HepG2 (cell line): ENCODE measurements around the gene FEV. TPM values are rescaled to one million over a fixed set of nuclear protein-coding genes. Genes with fewer than 3 reads are reported as not detected.
A peak's percentile ranks its signal among the peaks of the same experiment; 100 is the strongest.

ENCODE experiments used
- ATM ChIP-seq: fragments of 450-650 bp; IDR thresholded peaks from 2 replicates; pipeline ENCODE4 v1.7.1; 2017; ENCODE audit warnings: mild to moderate bottlenecking, borderline replicate concordance
- BCLAF1 ChIP-seq: fragments of 450-650 bp; IDR thresholded peaks from 2 replicates; pipeline ENCODE4 v1.6.1; 2017; ENCODE audit warnings: mild to moderate bottlenecking
- EED ChIP-seq: sonication (generic); formaldehyde crosslinking; IDR thresholded peaks from 2 replicates; pipeline ENCODE4 v1.5.0; 2020; ENCODE audit warnings: mild to moderate bottlenecking, missing genetic modification reagents
- GATAD2A ChIP-seq: IDR thresholded peaks from 2 replicates; pipeline ENCODE4 v1.6.1; 2016
- HES4 ChIP-seq: sonication (generic); formaldehyde crosslinking; IDR thresholded peaks from 2 replicates; pipeline ENCODE4 v1.9.0; 2021; ENCODE audit warnings: mild to moderate bottlenecking, missing genetic modification reagents, borderline replicate concordance
- NFRKB ChIP-seq: fragments of 450-650 bp; IDR thresholded peaks from 2 replicates; pipeline ENCODE4 v1.6.1; 2017
- POLR2AphosphoS5 ChIP-seq: IDR thresholded peaks from 2 replicates; pipeline ENCODE4 v1.6.1; 2012; ENCODE audit warnings: low read depth, low read length
- RFX3 ChIP-seq: IDR thresholded peaks from 2 replicates; pipeline ENCODE4 v1.6.1; 2016; ENCODE audit warnings: missing biosample characterization, missing genetic modification reagents
- SOX5 ChIP-seq: IDR thresholded peaks from 2 replicates; pipeline ENCODE4 v1.6.1; 2016; ENCODE audit warnings: borderline replicate concordance
- SP5 ChIP-seq: IDR thresholded peaks from 2 replicates; pipeline ENCODE4 v1.6.1; 2016; ENCODE audit warnings: low read depth, borderline replicate concordance
- TIGD3 ChIP-seq: sonication (generic); formaldehyde crosslinking; IDR thresholded peaks from 2 replicates; pipeline ENCODE4 v1.5.1; 2020; ENCODE audit warnings: mild to moderate bottlenecking, missing genetic modification reagents, borderline replicate concordance
- TMF1 ChIP-seq: sonication (generic); formaldehyde crosslinking; IDR thresholded peaks from 2 replicates; pipeline ENCODE4 v1.8.1; 2022; ENCODE audit warnings: low read depth, missing genetic modification reagents
- TOPORS ChIP-seq: sonication (generic); formaldehyde crosslinking; IDR thresholded peaks from 2 replicates; pipeline ENCODE4 v1.8.0; 2023; ENCODE audit warnings: mild to moderate bottlenecking, missing genetic modification reagents
- ZBTB21 ChIP-seq: sonication (generic); formaldehyde crosslinking; IDR thresholded peaks from 2 replicates; pipeline ENCODE4 v1.4.0; 2020; ENCODE audit warnings: missing genetic modification reagents
- ZNF180 ChIP-seq: sonication (generic); formaldehyde crosslinking; IDR thresholded peaks from 2 replicates; pipeline ENCODE4 v1.4.0; 2020; ENCODE audit warnings: low read depth, missing genetic modification reagents, borderline replicate concordance
- ZNF205 ChIP-seq: IDR thresholded peaks from 2 replicates; pipeline ENCODE4 v1.6.1; 2018; ENCODE audit warnings: missing biosample characterization, missing genetic modification reagents
- ZNF724P ChIP-seq: sonication (generic); formaldehyde crosslinking; IDR thresholded peaks from 2 replicates; pipeline ENCODE4 v1.8.0; 2022; ENCODE audit warnings: missing genetic modification reagents, borderline replicate concordance
- polyA plus RNA-seq, 8 experiments: library from polyadenylated mRNA; depleted of rRNA in 3 of 8; stranded (reverse) in 7 of 8; unstranded in 1 of 8; fragments of >200 nt; fragmentation: Illumina TruSeq in 4 of 8; extraction: Trizol in 4 of 8; gene quantifications; 2 replicates each; pipeline versions ENCODE4 v1.2.1 to v1.2.3, GENCODE V29; 2011 to 2016; ENCODE audit warnings: low read depth in 4 of 8, missing spikeins in 1 of 8, mixed read lengths in 1 of 8; ENCODE audit not compliant: insufficient read depth in 1 of 8
- total RNA-seq, 5 experiments: library from RNA; depleted of rRNA; stranded (reverse); fragments of >200 nt; fragmentation: Illumina TruSeq; extraction: Trizol; gene quantifications; 2 replicates each; pipeline ENCODE4 v1.2.3, GENCODE V29; 2016; ENCODE audit warnings: low read depth in 1 of 5
- TF ChIP-seq, protein P1 (sequence below): sonication (generic); formaldehyde crosslinking; IDR thresholded peaks from 2 replicates; pipeline ENCODE4 v1.4.0; 2020; ENCODE audit warnings: missing genetic modification reagents, borderline replicate concordance
- TF ChIP-seq, protein P2 (sequence below): sonication (generic); formaldehyde crosslinking; IDR thresholded peaks from 2 replicates; pipeline ENCODE4 v1.4.0; 2020; ENCODE audit warnings: missing genetic modification reagents; ENCODE audit errors: not compliant biosample characterization
- TF ChIP-seq, protein P3 (sequence below): sonication (generic); formaldehyde crosslinking; IDR thresholded peaks from 2 replicates; pipeline ENCODE4 v1.4.0; 2020; ENCODE audit warnings: missing genetic modification reagents

The FEV gene
- total and polyA plus RNA-seq, 2 of the 13 experiments (the other 11 are each of a cell fraction or from before 2014, with no cell fraction given) = not detected

DNA sequence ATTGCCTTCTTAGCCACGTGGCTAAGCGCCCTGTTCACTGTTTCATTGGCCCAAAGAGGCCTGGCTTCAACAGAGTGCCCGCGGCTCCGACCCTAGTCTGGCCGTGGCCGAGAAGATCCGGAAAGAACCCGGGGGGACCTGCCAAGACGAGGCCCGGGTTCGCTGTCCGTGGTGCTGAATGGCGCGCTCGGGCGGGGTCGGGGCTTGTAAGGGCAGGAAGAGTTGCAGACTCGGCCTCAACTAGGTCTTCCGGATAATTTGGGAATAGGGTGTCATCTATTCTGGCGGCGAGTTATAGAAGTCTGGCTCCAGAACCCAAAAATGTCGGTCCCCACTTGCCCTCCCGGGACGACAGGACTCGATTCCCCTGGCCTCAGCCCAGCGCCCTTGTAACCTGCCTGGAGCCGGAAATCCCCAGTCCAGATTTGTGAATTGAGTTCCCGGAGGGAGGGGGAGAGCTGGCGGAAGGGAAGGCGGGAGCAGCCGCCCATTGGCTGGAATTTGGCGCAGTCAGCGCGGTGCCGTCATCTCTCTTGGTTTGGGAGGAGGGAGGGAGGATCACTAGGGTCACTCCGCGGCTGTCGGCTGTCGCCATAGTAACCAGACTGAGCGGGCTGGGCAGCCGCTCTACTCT lies 22.0 kb downstream of the FEV start (continued):
- TF ChIP-seq BCLAF1 (no peak), TIGD3 (peak; percentile 62; the same call in 1 of the 2 replicates), RFX3 (CRISPR knock-in tag) (no peak), GATAD2A (0 out of 2 replicates have a peak, but pooled peaks have one; percentile 34), TOPORS (CRISPR knock-in tag) (peak; percentile 67; the same call in 1 of the 2 replicates), ZBTB21 (peak; percentile 73; the same call in 1 of the 2 replicates), NFRKB (no peak), ZNF180 (no peak), HES4 (CRISPR knock-in tag) (peak; percentile 97), TMF1 (peak; percentile 96), POLR2AphosphoS5 (no peak), SOX5 (CRISPR knock-in tag) (peak; percentile 31; the same call in 1 of the 2 replicates), ATM (no peak), EED (CRISPR knock-in tag) (peak; percentile 91; the same call in 1 of the 2 replicates), ZNF724P (CRISPR knock-in tag) (no peak), SP5 (no peak), ZNF205 (CRISPR knock-in tag) (peak; percentile 83)
- TF ChIP-seq, protein P1, sequence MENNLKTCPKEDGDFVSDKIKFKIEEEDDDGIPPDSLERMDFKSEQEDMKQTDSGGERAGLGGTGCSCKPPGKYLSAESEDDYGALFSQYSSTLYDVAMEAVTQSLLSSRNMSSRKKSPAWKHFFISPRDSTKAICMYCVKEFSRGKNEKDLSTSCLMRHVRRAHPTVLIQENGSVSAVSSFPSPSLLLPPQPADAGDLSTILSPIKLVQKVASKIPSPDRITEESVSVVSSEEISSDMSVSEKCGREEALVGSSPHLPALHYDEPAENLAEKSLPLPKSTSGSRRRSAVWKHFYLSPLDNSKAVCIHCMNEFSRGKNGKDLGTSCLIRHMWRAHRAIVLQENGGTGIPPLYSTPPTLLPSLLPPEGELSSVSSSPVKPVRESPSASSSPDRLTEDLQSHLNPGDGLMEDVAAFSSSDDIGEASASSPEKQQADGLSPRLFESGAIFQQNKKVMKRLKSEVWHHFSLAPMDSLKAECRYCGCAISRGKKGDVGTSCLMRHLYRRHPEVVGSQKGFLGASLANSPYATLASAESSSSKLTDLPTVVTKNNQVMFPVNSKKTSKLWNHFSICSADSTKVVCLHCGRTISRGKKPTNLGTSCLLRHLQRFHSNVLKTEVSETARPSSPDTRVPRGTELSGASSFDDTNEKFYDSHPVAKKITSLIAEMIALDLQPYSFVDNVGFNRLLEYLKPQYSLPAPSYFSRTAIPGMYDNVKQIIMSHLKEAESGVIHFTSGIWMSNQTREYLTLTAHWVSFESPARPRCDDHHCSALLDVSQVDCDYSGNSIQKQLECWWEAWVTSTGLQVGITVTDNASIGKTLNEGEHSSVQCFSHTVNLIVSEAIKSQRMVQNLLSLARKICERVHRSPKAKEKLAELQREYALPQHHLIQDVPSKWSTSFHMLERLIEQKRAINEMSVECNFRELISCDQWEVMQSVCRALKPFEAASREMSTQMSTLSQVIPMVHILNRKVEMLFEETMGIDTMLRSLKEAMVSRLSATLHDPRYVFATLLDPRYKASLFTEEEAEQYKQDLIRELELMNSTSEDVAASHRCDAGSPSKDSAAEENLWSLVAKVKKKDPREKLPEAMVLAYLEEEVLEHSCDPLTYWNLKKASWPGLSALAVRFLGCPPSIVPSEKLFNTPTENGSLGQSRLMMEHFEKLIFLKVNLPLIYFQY (CRISPR knock-in tag) = peak; percentile 86
- TF ChIP-seq, protein P2, sequence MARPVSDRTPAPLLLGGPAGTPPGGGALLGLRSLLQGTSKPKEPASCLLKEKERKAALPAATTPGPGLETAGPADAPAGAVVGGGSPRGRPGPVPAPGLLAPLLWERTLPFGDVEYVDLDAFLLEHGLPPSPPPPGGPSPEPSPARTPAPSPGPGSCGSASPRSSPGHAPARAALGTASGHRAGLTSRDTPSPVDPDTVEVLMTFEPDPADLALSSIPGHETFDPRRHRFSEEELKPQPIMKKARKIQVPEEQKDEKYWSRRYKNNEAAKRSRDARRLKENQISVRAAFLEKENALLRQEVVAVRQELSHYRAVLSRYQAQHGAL (CRISPR knock-in tag) = peak; percentile 95
- TF ChIP-seq, protein P3, sequence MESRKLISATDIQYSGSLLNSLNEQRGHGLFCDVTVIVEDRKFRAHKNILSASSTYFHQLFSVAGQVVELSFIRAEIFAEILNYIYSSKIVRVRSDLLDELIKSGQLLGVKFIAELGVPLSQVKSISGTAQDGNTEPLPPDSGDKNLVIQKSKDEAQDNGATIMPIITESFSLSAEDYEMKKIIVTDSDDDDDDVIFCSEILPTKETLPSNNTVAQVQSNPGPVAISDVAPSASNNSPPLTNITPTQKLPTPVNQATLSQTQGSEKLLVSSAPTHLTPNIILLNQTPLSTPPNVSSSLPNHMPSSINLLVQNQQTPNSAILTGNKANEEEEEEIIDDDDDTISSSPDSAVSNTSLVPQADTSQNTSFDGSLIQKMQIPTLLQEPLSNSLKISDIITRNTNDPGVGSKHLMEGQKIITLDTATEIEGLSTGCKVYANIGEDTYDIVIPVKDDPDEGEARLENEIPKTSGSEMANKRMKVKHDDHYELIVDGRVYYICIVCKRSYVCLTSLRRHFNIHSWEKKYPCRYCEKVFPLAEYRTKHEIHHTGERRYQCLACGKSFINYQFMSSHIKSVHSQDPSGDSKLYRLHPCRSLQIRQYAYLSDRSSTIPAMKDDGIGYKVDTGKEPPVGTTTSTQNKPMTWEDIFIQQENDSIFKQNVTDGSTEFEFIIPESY (CRISPR knock-in tag) = peak; percentile 55; the same call in 1 of the 2 replicates
